Measurements from ENCODE around the gene HPCAL1.

Gene HPCAL1

GRCh38 chr2:10305715-10306114 lies 3.0 kb downstream of the HPCAL1 start:
- DNase-seq (ENCODE audit: low spot score): no peak
- Histone ChIP-seq H3K4me3 (no peak overlapping the region), H3K27ac (no peak overlapping the region)
- TF ChIP-seq CTCF (IDR thresholded peaks at IDR 0.05): no peak

GRCh38 chr2:10306901-10307463 lies 4.3 kb downstream of the HPCAL1 start:
- H3K4me3 ChIP-seq: no peak overlapping the region
- no peak for TF ChIP-seq CTCF (IDR thresholded peaks at IDR 0.05)
- H3K27ac ChIP-seq: no peak overlapping the region
- DNase-seq (ENCODE audit: low spot score): no peak

GRCh38 chr2:10307561-10308156 lies 5.0 kb downstream of the HPCAL1 start:
- DNase-seq (ENCODE audit: low spot score): no peak
- Histone ChIP-seq H3K27ac (no peak overlapping the region), H3K4me3 (no peak overlapping the region)
- no peak for TF ChIP-seq CTCF (IDR thresholded peaks at IDR 0.05)

GRCh38 chr2:10308866-10309265 lies 6.2 kb downstream of the HPCAL1 start:
- no peak overlapping the region for H3K27ac ChIP-seq
- TF ChIP-seq CTCF (IDR thresholded peaks at IDR 0.05): no peak
- no peak for DNase-seq (ENCODE audit: low spot score)
- H3K4me3 ChIP-seq: no peak overlapping the region

- no peak for DNase-seq (ENCODE audit: low spot score)
- TF ChIP-seq CTCF (IDR thresholded peaks at IDR 0.05): no peak
- Histone ChIP-seq H3K27ac (no peak overlapping the region), H3K4me3 (no peak overlapping the region)
These were observed 6.6 kb downstream of the HPCAL1 start for GRCh38 chr2:10309286-10309685.

GRCh38 chr2:10310309-10310888 lies 7.7 kb downstream of the HPCAL1 start:
- DNase-seq (ENCODE audit: low spot score): no peak
- H3K4me3 ChIP-seq: no peak overlapping the region
- H3K27ac ChIP-seq: no peak overlapping the region
- no peak for TF ChIP-seq CTCF (IDR thresholded peaks at IDR 0.05)

GRCh38 chr2:10311736-10312135 lies 9.0 kb downstream of the HPCAL1 start:
- Histone ChIP-seq H3K4me3 (no peak overlapping the region), H3K27ac (no peak overlapping the region)
- no peak for TF ChIP-seq CTCF (IDR thresholded peaks at IDR 0.05)
- no peak for DNase-seq (ENCODE audit: low spot score)
